Thyroid gland (tissue), 4 donors: Measurements from ENCODE around the gene KCNQ1.

ENCODE experiments used
- POLR2A ChIP-seq, 2 donors: fragments of 450-650 bp; IDR thresholded peaks; one replicate each; pipeline ENCODE4 v1.6.1; 2017; ENCODE audit warnings: antibody characterized with exemption in 2 of 2, mild to moderate bottlenecking in 2 of 2, moderate library complexity in 1 of 2
- TF ChIP-seq, protein P1 (sequence below), 6 experiments: fragments of 200-600 bp in 3 of 6; fragments of 450-650 bp in 3 of 6; sonication (generic) in 3 of 6; IDR thresholded peaks; one replicate each; pipeline ENCODE4 v1.5.1; 2016 to 2019; ENCODE audit warnings: antibody characterized with exemption in 6 of 6, mild to moderate bottlenecking in 2 of 6, inconsistent platforms in 1 of 6, moderate library complexity in 1 of 6

DNA sequence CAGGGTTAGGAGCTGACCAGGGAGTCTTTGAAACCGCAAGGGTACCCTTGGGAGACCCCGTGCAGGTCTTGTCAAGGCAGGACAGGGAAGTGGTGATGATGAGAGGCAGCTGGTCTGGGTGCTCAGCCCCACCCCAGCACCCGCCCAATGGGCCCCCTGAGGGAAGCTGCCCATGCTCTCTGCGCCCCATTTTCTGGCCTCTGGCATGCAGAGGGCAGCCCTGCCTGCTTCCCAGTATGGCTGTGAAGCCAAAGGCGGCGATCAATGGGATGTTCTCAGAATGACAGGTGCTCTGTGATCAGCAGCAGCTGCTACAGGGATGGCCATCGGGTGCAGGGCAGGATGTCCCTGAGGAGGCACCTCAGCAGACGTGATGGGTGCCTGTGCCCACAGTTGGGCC is 386.1 kb downstream of the KCNQ1 start:
- TF ChIP-seq, protein P1, sequence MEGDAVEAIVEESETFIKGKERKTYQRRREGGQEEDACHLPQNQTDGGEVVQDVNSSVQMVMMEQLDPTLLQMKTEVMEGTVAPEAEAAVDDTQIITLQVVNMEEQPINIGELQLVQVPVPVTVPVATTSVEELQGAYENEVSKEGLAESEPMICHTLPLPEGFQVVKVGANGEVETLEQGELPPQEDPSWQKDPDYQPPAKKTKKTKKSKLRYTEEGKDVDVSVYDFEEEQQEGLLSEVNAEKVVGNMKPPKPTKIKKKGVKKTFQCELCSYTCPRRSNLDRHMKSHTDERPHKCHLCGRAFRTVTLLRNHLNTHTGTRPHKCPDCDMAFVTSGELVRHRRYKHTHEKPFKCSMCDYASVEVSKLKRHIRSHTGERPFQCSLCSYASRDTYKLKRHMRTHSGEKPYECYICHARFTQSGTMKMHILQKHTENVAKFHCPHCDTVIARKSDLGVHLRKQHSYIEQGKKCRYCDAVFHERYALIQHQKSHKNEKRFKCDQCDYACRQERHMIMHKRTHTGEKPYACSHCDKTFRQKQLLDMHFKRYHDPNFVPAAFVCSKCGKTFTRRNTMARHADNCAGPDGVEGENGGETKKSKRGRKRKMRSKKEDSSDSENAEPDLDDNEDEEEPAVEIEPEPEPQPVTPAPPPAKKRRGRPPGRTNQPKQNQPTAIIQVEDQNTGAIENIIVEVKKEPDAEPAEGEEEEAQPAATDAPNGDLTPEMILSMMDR (IDR thresholded peaks at IDR 0.05): no peak
- TF ChIP-seq POLR2A (IDR thresholded peaks at IDR 0.05): no peak
